Activated CD8-positive, alpha-beta memory T cell treated with anti-CD3 and anti-CD28 coated beads for 36 hours (primary cell): Measurements from ENCODE around the gene MAPRE3. TPM values are rescaled to one million over a fixed set of nuclear protein-coding genes. Genes with fewer than 3 reads are reported as not detected.

ENCODE experiments used
- CTCF ChIA-PET: fragments of 350-600 bp; sonication (Branson Sonifier 250); formaldehyde crosslinking; loops from one replicate; lab custom pipeline; 2021; ENCODE audit warnings: antibody characterized with exemption; lab: Charles Lee
- POLR2A ChIA-PET: fragments of 350-600 bp; sonication (Branson Sonifier 250); formaldehyde crosslinking; loops from one replicate; lab custom pipeline; 2021; ENCODE audit warnings: antibody characterized with exemption; lab: Charles Lee
- total RNA-seq, 2 experiments: library from RNA; stranded (reverse); gene quantifications; one replicate each; pipeline ENCODE4 v1.2.3, GENCODE V29; 2021

MAPRE3 gene
- total RNA-seq, 2 experiments from 2014 or later, result 2.4 to 3.8 TPM

GRCh38 chr2:26975102-26975501 lies 4.7 kb downstream of the MAPRE3 start:
- CTCF ChIA-PET, result interaction anchor here (1.2 to 1.6 kb wide), 3 partner anchors 11 to 16 kb away, joined by 3 to 5 read pairs (median 4); no protein-coding TSS in a partner anchor
- POLR2A ChIA-PET, result no interaction called here

- ChIA-PET POLR2A (no interaction called here), CTCF (interaction anchor here (1.0 to 1.6 kb wide), 4 partner anchors 12 to 41 kb away, joined by 3 to 5 read pairs (median 4); no protein-coding TSS in a partner anchor)
Observed at GRCh38 chr2:26975656-26976055, 5.2 kb downstream of the MAPRE3 start.

GRCh38 chr2:26976237-26976636 lies 5.8 kb downstream of the MAPRE3 start:
- ChIA-PET POLR2A (no interaction called here), CTCF (interaction anchor here (1.0 to 1.6 kb wide), 3 partner anchors 12 to 41 kb away, joined by 3 to 5 read pairs (median 4); no protein-coding TSS in a partner anchor)

GRCh38 chr2:26977012-26977411 lies 6.6 kb downstream of the MAPRE3 start:
- ChIA-PET POLR2A (no interaction called here), CTCF (interaction anchor here (1.6 kb wide), 1 partner anchor 9 kb away, joined by 5 read pairs; no protein-coding TSS in a partner anchor)

GRCh38 chr2:26978061-26978596 lies 7.7 kb downstream of the MAPRE3 start:
- CTCF ChIA-PET, result interaction anchor here (1.0 to 1.6 kb wide), 2 partner anchors 8 to 10 kb away, joined by 4 to 5 read pairs; no protein-coding TSS in a partner anchor
- POLR2A ChIA-PET, result interaction anchor here (0.6 kb wide), 1 partner anchor 827 kb away, joined by 3 read pairs; no protein-coding TSS in a partner anchor

- CTCF ChIA-PET, result interaction anchor here (1.4 kb wide), 1 partner anchor 37 kb away, joined by 5 read pairs; no protein-coding TSS in a partner anchor
- POLR2A ChIA-PET, result no interaction called here
Observed at GRCh38 chr2:26979741-26980140, 9.3 kb downstream of the MAPRE3 start.

- POLR2A ChIA-PET, result no interaction called here
- CTCF ChIA-PET, result no interaction called here
Observed at GRCh38 chr2:26980971-26981370, 10.5 kb downstream of the MAPRE3 start.

GRCh38 chr2:26982102-26982742 lies 11.8 kb downstream of the MAPRE3 start:
- CTCF ChIA-PET, result interaction anchor here (1.0 kb wide), 1 partner anchor 20 kb away, joined by 4 read pairs; no protein-coding TSS in a partner anchor
- POLR2A ChIA-PET, result no interaction called here

- ChIA-PET POLR2A (no interaction called here), CTCF (no interaction called here)
Observed at GRCh38 chr2:26983746-26984145, 13.3 kb downstream of the MAPRE3 start.

- CTCF ChIA-PET, result no interaction called here
- POLR2A ChIA-PET, result no interaction called here
Observed at GRCh38 chr2:26985807-26986206, 15.4 kb downstream of the MAPRE3 start.

GRCh38 chr2:26986576-26986975 lies 16.1 kb downstream of the MAPRE3 start:
- ChIA-PET POLR2A (no interaction called here), CTCF (no interaction called here)

GRCh38 chr2:26988058-26988860 lies 17.8 kb downstream of the MAPRE3 start:
- POLR2A ChIA-PET, result no interaction called here
- CTCF ChIA-PET, result no interaction called here

GRCh38 chr2:26989156-26989555 lies 18.7 kb downstream of the MAPRE3 start:
- CTCF ChIA-PET, result no interaction called here
- POLR2A ChIA-PET, result no interaction called here

- CTCF ChIA-PET, result interaction anchor here (1.5 kb wide), 1 partner anchor 25 kb away, joined by 3 read pairs; no protein-coding TSS in a partner anchor
- POLR2A ChIA-PET, result no interaction called here
Observed at GRCh38 chr2:26991717-26992116, 21.3 kb downstream of the MAPRE3 start.

- CTCF ChIA-PET, result no interaction called here
- POLR2A ChIA-PET, result no interaction called here
Observed at GRCh38 chr2:26993768-26994167, 23.3 kb downstream of the MAPRE3 start.

GRCh38 chr2:26994983-26995382 lies 24.5 kb downstream of the MAPRE3 start:
- ChIA-PET CTCF (interaction anchor here (0.6 to 1.0 kb wide), 3 partner anchors 22 to 23 kb away, joined by 3 read pairs; no protein-coding TSS in a partner anchor), POLR2A (interaction anchor here (0.6 to 0.7 kb wide), 2 partner anchors 175 to 380 kb away, joined by 4 to 9 read pairs; no protein-coding TSS in a partner anchor)

GRCh38 chr2:26997394-26997793 lies 27.0 kb downstream of the MAPRE3 start:
- POLR2A ChIA-PET, result interaction anchor here (0.5 kb wide), 1 partner anchor 148 kb away, joined by 3 read pairs; no protein-coding TSS in a partner anchor
- CTCF ChIA-PET, result interaction anchor here (0.9 to 1.1 kb wide), 2 partner anchors 29 to 254 kb away, joined by 3 read pairs; no protein-coding TSS in a partner anchor

- ChIA-PET POLR2A (no interaction called here), CTCF (no interaction called here)
Observed at GRCh38 chr2:26998323-26998722, 27.9 kb downstream of the MAPRE3 start.

GRCh38 chr2:27000228-27000627 lies 29.8 kb downstream of the MAPRE3 start:
- ChIA-PET CTCF (no interaction called here), POLR2A (no interaction called here)
